ENCODE results near the gene PATJ.

Gene PATJ

GRCh38 chr1:62057230-62057629 lies 314.9 kb downstream of the PATJ start:
- no peak for DNase-seq

- DNase-seq, result no peak
These were observed 315.5 kb downstream of the PATJ start for GRCh38 chr1:62057641-62058290.

- DNase-seq, result no peak
These were observed 316.7 kb downstream of the PATJ start for GRCh38 chr1:62058956-62059355.

- DNase-seq, result peak; percentile 69
These were observed 319.8 kb downstream of the PATJ start for GRCh38 chr1:62062087-62062486.

- DNase-seq, result peak; percentile 23
These were observed 322.6 kb downstream of the PATJ start for GRCh38 chr1:62064829-62065407.

- DNase-seq, result no peak
These were observed 324.4 kb downstream of the PATJ start for GRCh38 chr1:62066713-62067112.

- no peak for DNase-seq
These were observed 326.1 kb downstream of the PATJ start for GRCh38 chr1:62068416-62068843.

GRCh38 chr1:62068978-62069377 lies 326.7 kb downstream of the PATJ start:
- no peak for DNase-seq

GRCh38 chr1:62070384-62071011 lies 328.2 kb downstream of the PATJ start:
- no peak for DNase-seq

- no peak for DNase-seq
These were observed 329.4 kb downstream of the PATJ start for GRCh38 chr1:62071695-62072094.

GRCh38 chr1:62076286-62076685 lies 334.0 kb downstream of the PATJ start:
- DNase-seq, result no peak

- DNase-seq, result no peak
These were observed 335.5 kb downstream of the PATJ start for GRCh38 chr1:62077821-62078220.

GRCh38 chr1:62082456-62083363 lies 340.4 kb downstream of the PATJ start:
- DNase-seq, result no peak

- DNase-seq, result no peak
These were observed 342.1 kb downstream of the PATJ start for GRCh38 chr1:62084310-62084890.

GRCh38 chr1:62088439-62088838 lies 346.2 kb downstream of the PATJ start:
- DNase-seq, result no peak

- no peak for DNase-seq
These were observed 347.3 kb downstream of the PATJ start for GRCh38 chr1:62089570-62089969.

GRCh38 chr1:62090016-62090415 lies 347.7 kb downstream of the PATJ start:
- DNase-seq, result no peak

- no peak for DNase-seq
These were observed 349.8 kb downstream of the PATJ start for GRCh38 chr1:62092110-62092509.

GRCh38 chr1:62093261-62093660 lies 351.0 kb downstream of the PATJ start:
- DNase-seq, result no peak

GRCh38 chr1:62097464-62097863 lies 355.2 kb downstream of the PATJ start:
- DNase-seq, result no peak

GRCh38 chr1:62100442-62100841 lies 358.2 kb downstream of the PATJ start:
- no peak for DNase-seq

GRCh38 chr1:62103846-62104245 lies 361.6 kb downstream of the PATJ start:
- no peak for DNase-seq

- DNase-seq, result no peak
These were observed 365.6 kb downstream of the PATJ start for GRCh38 chr1:62107923-62108322.
